ENCODE measurements around the gene GNAL.

The GNAL gene

GRCh38 chr18:11901826-11902438, 212.9 kb downstream of the GNAL start:
- no peak overlapping the region for H3K4me3 ChIP-seq (ENCODE audit: low read depth, low read length)
- TF ChIP-seq, protein P1, sequence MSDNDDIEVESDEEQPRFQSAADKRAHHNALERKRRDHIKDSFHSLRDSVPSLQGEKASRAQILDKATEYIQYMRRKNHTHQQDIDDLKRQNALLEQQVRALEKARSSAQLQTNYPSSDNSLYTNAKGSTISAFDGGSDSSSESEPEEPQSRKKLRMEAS (IDR thresholded peaks at IDR 0.05; ENCODE audit: low read depth, low read length) = no peak
- TF ChIP-seq MYC (IDR thresholded peaks at IDR 0.05; ENCODE audit: low read depth, low read length) (no peak), POLR2A (IDR thresholded peaks at IDR 0.05; ENCODE audit: extremely low read depth, insufficient read length) (no peak)
- TF ChIP-seq, protein P2, sequence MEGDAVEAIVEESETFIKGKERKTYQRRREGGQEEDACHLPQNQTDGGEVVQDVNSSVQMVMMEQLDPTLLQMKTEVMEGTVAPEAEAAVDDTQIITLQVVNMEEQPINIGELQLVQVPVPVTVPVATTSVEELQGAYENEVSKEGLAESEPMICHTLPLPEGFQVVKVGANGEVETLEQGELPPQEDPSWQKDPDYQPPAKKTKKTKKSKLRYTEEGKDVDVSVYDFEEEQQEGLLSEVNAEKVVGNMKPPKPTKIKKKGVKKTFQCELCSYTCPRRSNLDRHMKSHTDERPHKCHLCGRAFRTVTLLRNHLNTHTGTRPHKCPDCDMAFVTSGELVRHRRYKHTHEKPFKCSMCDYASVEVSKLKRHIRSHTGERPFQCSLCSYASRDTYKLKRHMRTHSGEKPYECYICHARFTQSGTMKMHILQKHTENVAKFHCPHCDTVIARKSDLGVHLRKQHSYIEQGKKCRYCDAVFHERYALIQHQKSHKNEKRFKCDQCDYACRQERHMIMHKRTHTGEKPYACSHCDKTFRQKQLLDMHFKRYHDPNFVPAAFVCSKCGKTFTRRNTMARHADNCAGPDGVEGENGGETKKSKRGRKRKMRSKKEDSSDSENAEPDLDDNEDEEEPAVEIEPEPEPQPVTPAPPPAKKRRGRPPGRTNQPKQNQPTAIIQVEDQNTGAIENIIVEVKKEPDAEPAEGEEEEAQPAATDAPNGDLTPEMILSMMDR (IDR thresholded peaks at IDR 0.05; ENCODE audit: low read depth, low read length) = no peak
- DNase-seq (ENCODE audit: low read depth) = no peak

GRCh38 chr18:11902522-11903292, 213.6 kb downstream of the GNAL start:
- no peak for DNase-seq (ENCODE audit: low read depth)
- no peak overlapping the region for H3K4me3 ChIP-seq (ENCODE audit: low read depth, low read length)
- TF ChIP-seq, protein P2 (IDR thresholded peaks at IDR 0.05; ENCODE audit: low read depth, low read length) = no peak
- TF ChIP-seq MYC (IDR thresholded peaks at IDR 0.05; ENCODE audit: low read depth, low read length) (no peak), POLR2A (IDR thresholded peaks at IDR 0.05; ENCODE audit: extremely low read depth, insufficient read length) (no peak)
- TF ChIP-seq, protein P1 (IDR thresholded peaks at IDR 0.05; ENCODE audit: low read depth, low read length) = no peak

- no peak for DNase-seq (ENCODE audit: low read depth)
- TF ChIP-seq, protein P1 (IDR thresholded peaks at IDR 0.05; ENCODE audit: low read depth, low read length) = no peak
- TF ChIP-seq MYC (IDR thresholded peaks at IDR 0.05; ENCODE audit: low read depth, low read length) (no peak), POLR2A (IDR thresholded peaks at IDR 0.05; ENCODE audit: extremely low read depth, insufficient read length) (no peak)
- TF ChIP-seq, protein P2 (IDR thresholded peaks at IDR 0.05; ENCODE audit: low read depth, low read length) = no peak
- no peak overlapping the region for H3K4me3 ChIP-seq (ENCODE audit: low read depth, low read length)
These were observed 216.5 kb downstream of the GNAL start for GRCh38 chr18:11905613-11906012.

GRCh38 chr18:11906176-11906575, 217.1 kb downstream of the GNAL start:
- no peak for DNase-seq (ENCODE audit: low read depth)
- H3K4me3 ChIP-seq (ENCODE audit: low read depth, low read length) = no peak overlapping the region
- TF ChIP-seq POLR2A (IDR thresholded peaks at IDR 0.05; ENCODE audit: extremely low read depth, insufficient read length) = no peak
- TF ChIP-seq, protein P2 (IDR thresholded peaks at IDR 0.05; ENCODE audit: low read depth, low read length) = no peak
- TF ChIP-seq MYC (IDR thresholded peaks at IDR 0.05; ENCODE audit: low read depth, low read length) = no peak
- TF ChIP-seq, protein P1 (IDR thresholded peaks at IDR 0.05; ENCODE audit: low read depth, low read length) = no peak

DNA sequence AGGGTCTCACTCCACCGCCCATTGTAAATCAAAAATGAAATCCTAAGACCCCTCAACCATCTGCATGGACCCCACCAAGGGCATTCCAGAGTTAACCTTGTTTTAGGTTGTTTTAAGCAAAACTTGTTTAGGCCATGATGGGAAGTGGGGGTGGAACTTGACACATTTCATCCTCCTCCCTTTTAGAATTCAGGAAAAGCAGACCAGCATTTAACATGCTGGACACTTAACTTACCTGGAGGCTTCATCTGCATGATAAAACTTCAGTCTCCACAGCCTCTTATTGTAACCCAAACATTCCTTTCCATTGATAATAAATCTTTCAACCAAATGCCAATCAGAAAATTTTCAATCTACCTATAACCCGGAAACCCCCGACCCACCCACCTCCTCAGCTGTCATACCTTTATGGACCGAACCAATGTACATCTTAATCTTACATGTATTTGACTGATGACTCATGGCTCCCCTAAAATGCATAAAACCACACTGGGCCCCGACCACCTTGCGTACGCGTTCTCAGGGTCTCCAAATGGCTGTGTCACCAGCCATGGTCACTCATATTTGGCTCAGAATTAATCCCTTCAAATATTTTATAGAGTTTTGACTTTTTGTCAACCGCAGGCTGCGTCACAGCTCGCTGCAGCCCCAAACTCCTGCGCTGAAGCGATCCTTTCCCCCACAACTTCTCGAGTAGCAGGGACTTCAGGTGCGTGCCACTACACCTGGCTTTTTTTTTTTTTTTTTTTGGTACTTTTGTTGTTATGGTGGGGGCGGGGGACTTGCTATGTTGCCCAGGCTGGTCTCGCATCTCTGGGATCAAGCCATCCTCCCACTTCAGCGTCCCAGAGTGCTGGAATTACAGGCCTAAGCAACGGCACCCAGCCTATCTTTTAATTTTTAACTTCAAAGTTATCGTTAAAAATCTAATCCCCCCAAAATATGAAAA, 218.1 kb downstream of the GNAL start:
- TF ChIP-seq, protein P2 (IDR thresholded peaks at IDR 0.05; ENCODE audit: low read depth, low read length) = no peak
- TF ChIP-seq POLR2A (IDR thresholded peaks at IDR 0.05; ENCODE audit: extremely low read depth, insufficient read length) (no peak), MYC (IDR thresholded peaks at IDR 0.05; ENCODE audit: low read depth, low read length) (no peak)
- TF ChIP-seq, protein P1 (IDR thresholded peaks at IDR 0.05; ENCODE audit: low read depth, low read length) = no peak

More for the DNA sequence above, 218.1 kb downstream of the GNAL start:
- DNase-seq (ENCODE audit: low read depth) = peak; percentile 31
- H3K4me3 ChIP-seq (ENCODE audit: low read depth, low read length) = peak overlapping the region; percentile 95

Measured in NB4 (cell line).